ENCODE results near the gene CD164L2. TPM values are rescaled to one million over a fixed set of nuclear protein-coding genes. Genes with fewer than 3 reads are reported as not detected.
A peak's percentile ranks its signal among the peaks of the same experiment; 100 is the strongest.

The CD164L2 gene
- total RNA-seq, 1 experiment from 2014 or later = 0.63 TPM

- no TSS peak for BruUV-seq (replicated peaks)
- Histone ChIP-seq H4K20me1 (ENCODE audit: insufficient read depth) (no peaks in the 10 kb centered on the region), H3K27ac (0 out of 2 replicates have a peak overlapping the region, but pooled peaks have one; percentile 37), H3K4me2 (peak overlapping the region; percentile 97), H3K9me3 (ENCODE audit: insufficient read depth, low read depth) (no peaks in the 10 kb centered on the region), H3F3A (ENCODE audit: insufficient read depth, low read depth) (peaks cover 23% of the 10 kb centered on the region; the same call in 1 of the 2 replicates), H3K4me3 (peak overlapping the region; percentile 70), H3K27me3 (ENCODE audit: insufficient read depth, low read depth) (no peaks in the 10 kb centered on the region), H3K36me3 (ENCODE audit: low read depth) (no peaks in the 10 kb centered on the region), H3K4me1 (replicated peaks; ENCODE audit: insufficient read depth) (peaks cover 24% of the 10 kb centered on the region), H3K79me2 (ENCODE audit: low read depth) (no peaks in the 10 kb centered on the region), H2AFZ (peak overlapping the region; percentile 75; the same call in 1 of the 2 replicates), H3K9me2 (ENCODE audit: insufficient read depth) (no peaks in the 10 kb centered on the region)
- POLR2A ChIA-PET (ENCODE audit: unreplicated experiment) = interaction anchor here (0.6 to 0.8 kb wide), 2 partner anchors 22 to 39 kb away, joined by 4 to 5 read pairs; no protein-coding TSS in a partner anchor
- DNase-seq = peak; percentile 62 to 89
- intact Hi-C loops (cut with micrococcal nuclease; ENCODE audit: unreplicated experiment) = loop anchor here (1.0 kb wide), 2 partner anchors 21 to 23 kb away; partner anchors contain the start of genes MAP3K6 and TMEM222
- CTCF ChIA-PET = interaction anchor here (0.6 to 1.6 kb wide), 2 partner anchors 42 to 1530 kb away, joined by 3 read pairs; no protein-coding TSS in a partner anchor
- TF ChIP-seq CTCF (conservative IDR thresholded peaks at IDR 0.05) (no peak), EZH2 (IDR thresholded peaks at IDR 0.05; ENCODE audit: low read depth) (no peak)
Observed at GRCh38 chr1:27342778-27343638, 40.1 kb downstream of the CD164L2 start.

- POLR2A ChIA-PET (ENCODE audit: unreplicated experiment) = interaction anchor here (0.6 kb wide), 1 partner anchor 21 kb away, joined by 7 read pairs; no protein-coding TSS in a partner anchor
- peak overlapping the region; percentile 34; the same call in 1 of the 2 replicates for H3K27ac ChIP-seq
- H3K4me3 ChIP-seq = peak overlapping the region; percentile 70
- no peak for DNase-seq
- H3F3A ChIP-seq (ENCODE audit: insufficient read depth, low read depth) = peaks cover 23% of the 10 kb centered on the region; the same call in 1 of the 2 replicates
- intact Hi-C loops (cut with micrococcal nuclease; ENCODE audit: unreplicated experiment) = no loop called here
- H3K27me3 ChIP-seq (ENCODE audit: insufficient read depth, low read depth) = no peaks in the 10 kb centered on the region
- H3K9me2 ChIP-seq (ENCODE audit: insufficient read depth) = no peaks in the 10 kb centered on the region
- H3K4me1 ChIP-seq (replicated peaks; ENCODE audit: insufficient read depth) = peaks cover 24% of the 10 kb centered on the region
- no peaks in the 10 kb centered on the region for H3K9me3 ChIP-seq (ENCODE audit: insufficient read depth, low read depth)
- no peaks in the 10 kb centered on the region for H3K79me2 ChIP-seq (ENCODE audit: low read depth)
- peak overlapping the region; percentile 72; the same call in 1 of the 2 replicates for H2AFZ ChIP-seq
- TF ChIP-seq CTCF (conservative IDR thresholded peaks at IDR 0.05) = no peak
- no peak for TF ChIP-seq EZH2 (IDR thresholded peaks at IDR 0.05; ENCODE audit: low read depth)
- CTCF ChIA-PET = interaction anchor here (0.6 kb wide), 1 partner anchor 1531 kb away, joined by 3 read pairs; no protein-coding TSS in a partner anchor
- H3K36me3 ChIP-seq (ENCODE audit: low read depth) = no peaks in the 10 kb centered on the region
- H3K4me2 ChIP-seq = peak overlapping the region; percentile 97
- no peaks in the 10 kb centered on the region for H4K20me1 ChIP-seq (ENCODE audit: insufficient read depth)
- TSS peak; percentile 76 for BruUV-seq (replicated peaks)
Observed at GRCh38 chr1:27342391-27342777, 40.7 kb downstream of the CD164L2 start.

- Histone ChIP-seq H3K9me2 (ENCODE audit: insufficient read depth) (no peaks in the 10 kb centered on the region), H3K27me3 (ENCODE audit: insufficient read depth, low read depth) (no peaks in the 10 kb centered on the region), H3K4me1 (replicated peaks; ENCODE audit: insufficient read depth) (peaks cover 24% of the 10 kb centered on the region), H2AFZ (peak within 1 kb of the TSS; percentile 72; the same call in 1 of the 2 replicates), H3K9me3 (ENCODE audit: insufficient read depth, low read depth) (no peaks in the 10 kb centered on the region), H4K20me1 (ENCODE audit: insufficient read depth) (no peaks in the 10 kb centered on the region), H3K36me3 (ENCODE audit: low read depth) (no peaks in the 10 kb centered on the region), H3K4me2 (peak within 1 kb of the TSS; percentile 97), H3K4me3 (peak within 1 kb of the TSS; percentile 70), H3F3A (ENCODE audit: insufficient read depth, low read depth) (peaks cover 23% of the 10 kb centered on the region; the same call in 1 of the 2 replicates), H3K27ac (peak within 1 kb of the TSS; percentile 77), H3K79me2 (ENCODE audit: low read depth) (no peaks in the 10 kb centered on the region)
- CTCF ChIA-PET = no interaction called here
- intact Hi-C loops (cut with micrococcal nuclease; ENCODE audit: unreplicated experiment) = no loop called here
- no peak for TF ChIP-seq EZH2 (IDR thresholded peaks at IDR 0.05; ENCODE audit: low read depth)
- TF ChIP-seq CTCF (conservative IDR thresholded peaks at IDR 0.05) = no peak
- POLR2A ChIA-PET (ENCODE audit: unreplicated experiment) = interaction anchor here (0.6 to 0.7 kb wide), 3 partner anchors 20 to 25 kb away, joined by 3 to 7 read pairs (median 4); partner anchors contain the start of gene MAP3K6
- peak; percentile 64 to 82 for DNase-seq
- no TSS peak for BruUV-seq (replicated peaks)
Observed at GRCh38 chr1:27341525-27342252, 41.4 kb downstream of the CD164L2 start, which contains the start of gene SYTL1. Gene SYTL1, plus strand, starts transcription at chr1:27342022. Its CDS starts 3,313 bp downstream, at chr1:27345335.
